ENCODE results near the gene ACTL8.

Gene ACTL8

GRCh38 chr1:17875171-17875881, 120.2 kb downstream of the ACTL8 start:
- no peaks in the 10 kb centered on the region for H3K79me2 ChIP-seq (ENCODE audit: control insufficient read depth, low read length)
- no peak overlapping the region for H3K4me2 ChIP-seq (ENCODE audit: low read length)
- H3K27me3 ChIP-seq (ENCODE audit: control insufficient read depth, low read length): no peaks in the 10 kb centered on the region
- no peaks in the 10 kb centered on the region for H3F3A ChIP-seq (ENCODE audit: control insufficient read depth, insufficient read depth)
- no peaks in the 10 kb centered on the region for H3K9me2 ChIP-seq (replicated peaks; ENCODE audit: control insufficient read depth, low read length)
- H3K4me1 ChIP-seq (ENCODE audit: control insufficient read depth, low read length): no peaks in the 10 kb centered on the region
- no peaks in the 10 kb centered on the region for H3K36me3 ChIP-seq (ENCODE audit: control insufficient read depth, low read length)
- TF ChIP-seq CTCF (IDR thresholded peaks at IDR 0.05; ENCODE audit: low read depth, low read length, poor library complexity, severe bottlenecking) (no peak), EZH2phosphoT487 (IDR thresholded peaks at IDR 0.05; ENCODE audit: borderline replicate concordance, low read length) (no peak)
- no peak overlapping the region for H3K4me3 ChIP-seq (ENCODE audit: low read length)
- no peaks in the 10 kb centered on the region for H4K20me1 ChIP-seq (ENCODE audit: control insufficient read depth, insufficient read depth, low read depth, low read length)
- H3K9me3 ChIP-seq (ENCODE audit: control insufficient read depth, insufficient read depth, low read length): no peaks in the 10 kb centered on the region
- no peak overlapping the region for H3K27ac ChIP-seq (ENCODE audit: low read depth, low read length)

GRCh38 chr1:17875882-17876280, 120.7 kb downstream of the ACTL8 start:
- no peaks in the 10 kb centered on the region for H3K79me2 ChIP-seq (ENCODE audit: control insufficient read depth, low read length)
- no peaks in the 10 kb centered on the region for H3K9me2 ChIP-seq (replicated peaks; ENCODE audit: control insufficient read depth, low read length)
- no peak overlapping the region for H3K4me2 ChIP-seq (ENCODE audit: low read length)
- TF ChIP-seq CTCF (IDR thresholded peaks at IDR 0.05; ENCODE audit: low read depth, low read length, poor library complexity, severe bottlenecking): no peak
- TF ChIP-seq EZH2phosphoT487 (IDR thresholded peaks at IDR 0.05; ENCODE audit: borderline replicate concordance, low read length): no peak
- no peaks in the 10 kb centered on the region for H3K9me3 ChIP-seq (ENCODE audit: control insufficient read depth, insufficient read depth, low read length)
- H3F3A ChIP-seq (ENCODE audit: control insufficient read depth, insufficient read depth): no peaks in the 10 kb centered on the region
- H3K4me3 ChIP-seq (ENCODE audit: low read length): no peak overlapping the region
- H3K27ac ChIP-seq (ENCODE audit: low read depth, low read length): no peak overlapping the region
- no peaks in the 10 kb centered on the region for H4K20me1 ChIP-seq (ENCODE audit: control insufficient read depth, insufficient read depth, low read depth, low read length)
- no peaks in the 10 kb centered on the region for H3K36me3 ChIP-seq (ENCODE audit: control insufficient read depth, low read length)
- no peaks in the 10 kb centered on the region for H3K4me1 ChIP-seq (ENCODE audit: control insufficient read depth, low read length)
- no peaks in the 10 kb centered on the region for H3K27me3 ChIP-seq (ENCODE audit: control insufficient read depth, low read length)
